Thyroid gland (tissue), 4 donors: ENCODE data around the gene SCGB2B2.

Experiments
- CTCF ChIP-seq, 6 experiments: fragments of 200-600 bp in 3 of 6; fragments of 450-650 bp in 3 of 6; sonication (generic) in 3 of 6; IDR thresholded peaks; one replicate each; pipeline ENCODE4 v1.5.1; 2016 to 2019; ENCODE audit warnings: antibody characterized with exemption in 6 of 6, mild to moderate bottlenecking in 2 of 6, inconsistent platforms in 1 of 6, moderate library complexity in 1 of 6
- POLR2A ChIP-seq, 2 donors: fragments of 450-650 bp; IDR thresholded peaks; one replicate each; pipeline ENCODE4 v1.6.1; 2017; ENCODE audit warnings: antibody characterized with exemption in 2 of 2, mild to moderate bottlenecking in 2 of 2, moderate library complexity in 1 of 2

GRCh38 chr19:34645551-34645950 lies 31.4 kb downstream of the SCGB2B2 start:
- TF ChIP-seq CTCF (IDR thresholded peaks at IDR 0.05) (no peak), POLR2A (IDR thresholded peaks at IDR 0.05) (no peak)
